Measurements from ENCODE around the gene NEO1. TPM values are rescaled to one million over a fixed set of nuclear protein-coding genes. Genes with fewer than 3 reads are reported as not detected.

NEO1 gene
- total RNA-seq, 1 experiment from 2014 or later = 41.8 TPM

DNA sequence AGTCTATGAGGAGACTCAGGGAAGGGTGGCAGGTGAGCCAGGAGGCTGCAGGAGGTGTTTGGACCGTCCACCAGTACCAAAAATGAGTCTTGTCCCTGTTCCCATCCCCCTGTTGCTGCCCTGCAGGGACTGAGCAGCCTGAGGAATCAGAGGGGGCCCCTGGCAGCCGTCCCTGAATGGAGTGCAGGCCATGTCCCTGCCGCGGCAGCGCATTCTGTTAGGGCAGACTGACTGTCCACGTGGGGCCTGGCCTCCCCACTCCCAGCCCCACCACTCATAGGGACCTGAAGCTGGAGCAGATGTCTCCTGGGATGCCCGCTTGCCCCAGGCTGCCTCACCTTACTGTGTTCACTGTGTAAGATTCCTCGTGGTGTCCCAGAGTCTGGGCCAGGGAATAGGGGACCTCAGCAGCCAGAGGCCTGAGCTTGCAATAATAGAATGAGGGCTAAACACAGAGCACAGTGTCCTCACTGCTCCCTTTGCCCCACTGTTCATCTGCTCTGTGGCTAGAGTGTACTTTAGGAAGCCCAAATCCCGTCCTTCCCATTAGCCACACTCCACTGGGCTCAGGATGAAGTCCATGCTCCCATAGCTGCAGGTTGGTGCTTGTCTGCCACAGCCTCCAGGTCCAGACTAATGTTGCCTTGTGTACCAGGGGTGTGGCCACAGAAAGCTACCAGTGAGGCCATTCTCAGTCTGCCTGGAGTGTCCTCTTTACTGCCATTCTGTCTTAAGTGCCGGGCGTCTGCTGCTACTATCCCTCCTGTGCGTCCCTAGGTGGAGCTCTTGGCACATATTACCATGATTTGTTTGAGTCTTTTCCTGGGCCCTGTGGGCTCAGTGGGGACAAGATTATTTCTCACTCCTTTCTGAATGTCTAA lies 253.3 kb downstream of the NEO1 start:
- no peak overlapping the region for H3K27ac ChIP-seq (ENCODE audit: insufficient read length, low read depth, low read length)
- Mint-ChIP-seq H3K9me3 (no peaks in the 10 kb centered on the region), H3K27ac (0 out of 7 replicates have a peak overlapping the region, but pooled peaks of 1 of the 3 experiments have one; percentile 42)

More for the DNA sequence above, 253.3 kb downstream of the NEO1 start:
- no peak overlapping the region for H3K18ac ChIP-seq (ENCODE audit: insufficient read length, low read depth, low read length)
- no peak overlapping the region for H2BK120ac ChIP-seq (ENCODE audit: low read depth, low read length, poor library complexity, severe bottlenecking)
- peak; percentile 74 for DNase-seq
- no peak overlapping the region for H2BK5ac ChIP-seq (ENCODE audit: insufficient read length, low read length)
- no peak overlapping the region for H3T11ph ChIP-seq (ENCODE audit: low read length)
- no peaks in the 10 kb centered on the region for H3K9me3 ChIP-seq (ENCODE audit: control insufficient read depth, low read depth, low read length)
- TF ChIP-seq, protein P1, sequence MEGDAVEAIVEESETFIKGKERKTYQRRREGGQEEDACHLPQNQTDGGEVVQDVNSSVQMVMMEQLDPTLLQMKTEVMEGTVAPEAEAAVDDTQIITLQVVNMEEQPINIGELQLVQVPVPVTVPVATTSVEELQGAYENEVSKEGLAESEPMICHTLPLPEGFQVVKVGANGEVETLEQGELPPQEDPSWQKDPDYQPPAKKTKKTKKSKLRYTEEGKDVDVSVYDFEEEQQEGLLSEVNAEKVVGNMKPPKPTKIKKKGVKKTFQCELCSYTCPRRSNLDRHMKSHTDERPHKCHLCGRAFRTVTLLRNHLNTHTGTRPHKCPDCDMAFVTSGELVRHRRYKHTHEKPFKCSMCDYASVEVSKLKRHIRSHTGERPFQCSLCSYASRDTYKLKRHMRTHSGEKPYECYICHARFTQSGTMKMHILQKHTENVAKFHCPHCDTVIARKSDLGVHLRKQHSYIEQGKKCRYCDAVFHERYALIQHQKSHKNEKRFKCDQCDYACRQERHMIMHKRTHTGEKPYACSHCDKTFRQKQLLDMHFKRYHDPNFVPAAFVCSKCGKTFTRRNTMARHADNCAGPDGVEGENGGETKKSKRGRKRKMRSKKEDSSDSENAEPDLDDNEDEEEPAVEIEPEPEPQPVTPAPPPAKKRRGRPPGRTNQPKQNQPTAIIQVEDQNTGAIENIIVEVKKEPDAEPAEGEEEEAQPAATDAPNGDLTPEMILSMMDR (conservative IDR thresholded peaks at IDR 0.05) = peak; percentile 87
- H3K4me3 Mint-ChIP-seq = no peak overlapping the region
- H3K4me1 Mint-ChIP-seq = peaks cover 4% of the 10 kb centered on the region in 2 experiments; a peak in 3 of 4 replicates
- no peak overlapping the region for H4K8ac ChIP-seq (replicated peaks; ENCODE audit: insufficient read length, low read depth, low read length)
- H3K4me1 ChIP-seq (ENCODE audit: insufficient read depth, low read length) = no peaks in the 10 kb centered on the region
- no peaks in the 10 kb centered on the region for H3K79me2 ChIP-seq (ENCODE audit: insufficient read depth, low read length)
- no peak overlapping the region for H2BK20ac ChIP-seq (ENCODE audit: low read depth, low read length, poor library complexity, severe bottlenecking)
- no peak overlapping the region for H3K4me2 ChIP-seq (ENCODE audit: insufficient read depth, insufficient read length, low read length)
- no peak overlapping the region for H3K23ac ChIP-seq (ENCODE audit: insufficient read length, low read depth, low read length)
- no peak overlapping the region for H2AFZ ChIP-seq (ENCODE audit: low read length)
- WGBS (ENCODE audit: extremely low coverage, insufficient read length, low lambda C conversion rate) = no CpG with 5 or more reads among the region's 12 CpGs
- H3K23me2 ChIP-seq (ENCODE audit: insufficient read length, low read depth, low read length, poor library complexity, severe bottlenecking) = no peaks in the 10 kb centered on the region
- H3K14ac ChIP-seq (ENCODE audit: insufficient read depth, low read length) = no peak overlapping the region
- no peak overlapping the region for H3K56ac ChIP-seq (ENCODE audit: insufficient read length, low read depth, low read length)
- no peak overlapping the region for H4K91ac ChIP-seq (ENCODE audit: insufficient read length, low read depth, low read length)
- H2BK12ac ChIP-seq (ENCODE audit: insufficient read length, low read depth, low read length) = no peak overlapping the region
- H3K9ac ChIP-seq (ENCODE audit: extremely low read depth, insufficient read length, low read length) = no peak overlapping the region
- no peaks in the 10 kb centered on the region for H3K27me3 ChIP-seq (ENCODE audit: insufficient read depth, low read length)
- H4K5ac ChIP-seq (ENCODE audit: insufficient read length, low read depth, low read length) = no peak overlapping the region
- no peak overlapping the region for H3K4ac ChIP-seq (ENCODE audit: low read depth, low read length)
- no peak overlapping the region for H2BK15ac ChIP-seq (ENCODE audit: low read depth, low read length)
- H4K20me1 ChIP-seq (ENCODE audit: control insufficient read depth, insufficient read depth, insufficient read length) = no peaks in the 10 kb centered on the region
- H2AK5ac ChIP-seq (ENCODE audit: insufficient read length, low read length) = no peak overlapping the region
- H3K27me3 Mint-ChIP-seq (ENCODE audit: low read depth) = no peaks in the 10 kb centered on the region
- no peaks in the 10 kb centered on the region for H3K79me1 ChIP-seq (ENCODE audit: insufficient read depth, low read depth, low read length, poor library complexity, severe bottlenecking)
- peaks cover 14 to 29% (median 26%) of the 10 kb centered on the region in 3 experiments; a peak in 6 of 7 replicates for H3K36me3 Mint-ChIP-seq (ENCODE audit: insufficient read depth in 1 of 3, low read depth in 3 of 3)

Measured in H9 (cell line).